HL-60 (cell line): ENCODE data around the gene PLP2.
A peak's percentile ranks its signal among the peaks of the same experiment; 100 is the strongest.

Experiments used
- DNase-seq, 2 experiments: peaks; one replicate each; pipeline ENCODE4 v3.0.0-alpha.2; 2010 to 2020; ENCODE audit warnings: low read depth in 1 of 2, low spot score in 1 of 2
- H3K27ac ChIP-seq: fragments of 250-450 bp; sonication (Bioruptor Pico); replicated peaks from 2 replicates; pipeline ENCODE4 v1.5.1; 2020; ENCODE audit warnings: mild to moderate bottlenecking, moderate library complexity
- H3K27me3 ChIP-seq: fragments of 250-450 bp; sonication (Bioruptor Pico); 2 replicates; pipeline ENCODE4 v1.5.1; 2021; ENCODE audit warnings: mild to moderate bottlenecking, moderate library complexity; ENCODE audit not compliant: insufficient read depth, poor library complexity, severe bottlenecking
- H3K4me3 ChIP-seq: replicated peaks from 2 replicates; pipeline ENCODE4 v1.5.1; 2011; ENCODE audit warnings: mild to moderate bottlenecking, control low read depth, low read length; ENCODE audit not compliant: insufficient read depth
- GABPA ChIP-seq: IDR thresholded peaks from 2 replicates; pipeline ENCODE4 v1.6.1; 2012; ENCODE audit warnings: low read depth
- POLR2AphosphoS5 ChIP-seq: IDR thresholded peaks from 2 replicates; pipeline ENCODE4 v1.6.1; 2012; ENCODE audit warnings: low read depth
- SPI1 ChIP-seq: IDR thresholded peaks from 2 replicates; pipeline ENCODE4 v1.6.1; 2012; ENCODE audit warnings: low read depth, mild to moderate bottlenecking, borderline replicate concordance
- TF ChIP-seq, protein P1 (sequence below): IDR thresholded peaks from 2 replicates; pipeline ENCODE4 v1.6.1; 2012; ENCODE audit warnings: low read depth; ENCODE audit not compliant: insufficient replicate concordance
- TF ChIP-seq, protein P2 (sequence below): IDR thresholded peaks from one replicate; pipeline ENCODE4 v1.5.1; 2011; ENCODE audit warnings: low read length, control low read depth, inconsistent platforms; ENCODE audit not compliant: insufficient read depth

Gene PLP2

DNA sequence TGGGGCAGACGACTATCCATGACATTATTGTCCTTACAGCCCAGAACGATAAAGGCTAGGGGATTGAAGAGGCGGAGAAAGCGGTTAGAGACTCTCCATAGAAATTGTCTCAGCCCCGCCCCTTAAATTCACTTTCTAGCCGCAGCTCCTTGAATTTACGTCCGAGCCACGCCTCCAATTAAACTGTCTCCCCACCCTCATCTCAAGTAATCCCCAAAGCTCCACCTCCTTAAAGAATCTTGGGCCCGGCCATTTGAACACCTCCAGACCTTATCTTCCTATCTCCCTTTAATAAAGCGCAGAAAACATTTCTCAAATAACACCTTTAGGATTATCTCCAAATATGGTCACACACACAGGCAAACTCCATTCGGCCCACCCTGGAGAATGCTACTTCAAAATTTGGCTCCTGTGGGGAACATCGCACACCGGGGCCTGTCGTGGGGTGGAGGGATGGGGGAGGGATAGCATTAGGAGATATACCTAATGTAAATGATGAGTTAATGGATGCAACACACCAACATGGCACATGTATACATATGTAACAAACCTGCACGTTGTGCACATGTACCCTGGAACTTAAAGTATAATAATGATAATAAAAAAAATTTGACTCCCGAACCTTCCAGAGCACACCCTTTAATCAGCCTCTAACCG lies 16.3 kb upstream of the PLP2 start:
- no peak for TF ChIP-seq GABPA
- TF ChIP-seq, protein P1, sequence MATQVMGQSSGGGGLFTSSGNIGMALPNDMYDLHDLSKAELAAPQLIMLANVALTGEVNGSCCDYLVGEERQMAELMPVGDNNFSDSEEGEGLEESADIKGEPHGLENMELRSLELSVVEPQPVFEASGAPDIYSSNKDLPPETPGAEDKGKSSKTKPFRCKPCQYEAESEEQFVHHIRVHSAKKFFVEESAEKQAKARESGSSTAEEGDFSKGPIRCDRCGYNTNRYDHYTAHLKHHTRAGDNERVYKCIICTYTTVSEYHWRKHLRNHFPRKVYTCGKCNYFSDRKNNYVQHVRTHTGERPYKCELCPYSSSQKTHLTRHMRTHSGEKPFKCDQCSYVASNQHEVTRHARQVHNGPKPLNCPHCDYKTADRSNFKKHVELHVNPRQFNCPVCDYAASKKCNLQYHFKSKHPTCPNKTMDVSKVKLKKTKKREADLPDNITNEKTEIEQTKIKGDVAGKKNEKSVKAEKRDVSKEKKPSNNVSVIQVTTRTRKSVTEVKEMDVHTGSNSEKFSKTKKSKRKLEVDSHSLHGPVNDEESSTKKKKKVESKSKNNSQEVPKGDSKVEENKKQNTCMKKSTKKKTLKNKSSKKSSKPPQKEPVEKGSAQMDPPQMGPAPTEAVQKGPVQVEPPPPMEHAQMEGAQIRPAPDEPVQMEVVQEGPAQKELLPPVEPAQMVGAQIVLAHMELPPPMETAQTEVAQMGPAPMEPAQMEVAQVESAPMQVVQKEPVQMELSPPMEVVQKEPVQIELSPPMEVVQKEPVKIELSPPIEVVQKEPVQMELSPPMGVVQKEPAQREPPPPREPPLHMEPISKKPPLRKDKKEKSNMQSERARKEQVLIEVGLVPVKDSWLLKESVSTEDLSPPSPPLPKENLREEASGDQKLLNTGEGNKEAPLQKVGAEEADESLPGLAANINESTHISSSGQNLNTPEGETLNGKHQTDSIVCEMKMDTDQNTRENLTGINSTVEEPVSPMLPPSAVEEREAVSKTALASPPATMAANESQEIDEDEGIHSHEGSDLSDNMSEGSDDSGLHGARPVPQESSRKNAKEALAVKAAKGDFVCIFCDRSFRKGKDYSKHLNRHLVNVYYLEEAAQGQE = no peak
- no peak for DNase-seq
- Histone ChIP-seq H3K27ac (no peak overlapping the region), H3K27me3 (no peaks in the 10 kb centered on the region), H3K4me3 (peak overlapping the region; percentile 46; the same call in 1 of the 2 replicates)

DNA sequence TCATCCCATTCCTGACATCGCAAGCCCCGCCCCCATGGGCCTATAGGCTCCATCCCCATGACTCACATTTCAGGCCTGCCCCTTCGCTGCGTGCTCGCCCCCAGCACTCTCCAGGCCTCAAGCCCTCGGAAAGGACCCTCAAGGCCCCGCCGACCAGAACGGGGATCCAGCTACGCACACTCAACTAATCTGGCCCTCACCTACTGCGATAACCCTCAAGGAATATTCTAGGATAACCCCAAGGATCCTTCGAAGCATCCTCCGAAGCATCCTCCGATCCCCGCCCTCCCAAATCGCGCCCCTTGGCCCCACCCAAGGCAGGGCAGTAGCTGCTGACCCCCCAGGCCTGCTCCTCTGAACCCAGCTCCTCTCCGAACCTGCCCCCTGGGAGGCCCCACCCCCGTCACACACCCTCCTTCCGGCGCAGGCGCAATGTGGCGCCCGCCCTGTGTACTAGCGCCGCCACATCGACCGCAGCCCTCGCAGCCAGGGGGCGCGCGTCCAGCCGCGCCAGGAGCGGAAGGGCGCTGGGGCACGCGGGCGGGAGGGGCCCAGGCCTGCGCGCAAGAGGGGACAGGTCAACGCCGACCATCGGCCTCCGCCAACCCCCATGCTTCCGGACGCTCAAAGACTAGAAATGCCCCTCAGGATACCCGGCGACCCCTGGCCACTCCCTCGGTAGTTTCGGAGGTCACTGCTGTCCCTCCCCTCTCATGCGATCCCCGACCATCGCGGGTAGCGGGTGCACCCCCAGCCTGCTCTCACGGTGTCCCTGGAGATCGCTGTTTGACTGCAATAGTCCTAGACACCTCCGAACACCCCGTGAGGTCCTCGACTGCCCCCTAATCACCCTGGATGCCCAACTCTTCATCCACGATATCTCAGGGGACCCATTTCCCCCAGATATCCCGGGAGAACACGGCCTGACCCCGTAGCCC lies 15.5 kb upstream of the PLP2 start:
- DNase-seq = peak in 1 of 2 experiments; percentile 76
- TF ChIP-seq, protein P2, sequence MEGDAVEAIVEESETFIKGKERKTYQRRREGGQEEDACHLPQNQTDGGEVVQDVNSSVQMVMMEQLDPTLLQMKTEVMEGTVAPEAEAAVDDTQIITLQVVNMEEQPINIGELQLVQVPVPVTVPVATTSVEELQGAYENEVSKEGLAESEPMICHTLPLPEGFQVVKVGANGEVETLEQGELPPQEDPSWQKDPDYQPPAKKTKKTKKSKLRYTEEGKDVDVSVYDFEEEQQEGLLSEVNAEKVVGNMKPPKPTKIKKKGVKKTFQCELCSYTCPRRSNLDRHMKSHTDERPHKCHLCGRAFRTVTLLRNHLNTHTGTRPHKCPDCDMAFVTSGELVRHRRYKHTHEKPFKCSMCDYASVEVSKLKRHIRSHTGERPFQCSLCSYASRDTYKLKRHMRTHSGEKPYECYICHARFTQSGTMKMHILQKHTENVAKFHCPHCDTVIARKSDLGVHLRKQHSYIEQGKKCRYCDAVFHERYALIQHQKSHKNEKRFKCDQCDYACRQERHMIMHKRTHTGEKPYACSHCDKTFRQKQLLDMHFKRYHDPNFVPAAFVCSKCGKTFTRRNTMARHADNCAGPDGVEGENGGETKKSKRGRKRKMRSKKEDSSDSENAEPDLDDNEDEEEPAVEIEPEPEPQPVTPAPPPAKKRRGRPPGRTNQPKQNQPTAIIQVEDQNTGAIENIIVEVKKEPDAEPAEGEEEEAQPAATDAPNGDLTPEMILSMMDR = peak; percentile 16
- no peak for TF ChIP-seq SPI1
- TF ChIP-seq POLR2AphosphoS5 = peak; percentile 43; the same call in 1 of the 2 replicates
- Histone ChIP-seq H3K27ac (peak overlapping the region; percentile 40; the same call in 1 of the 2 replicates), H3K27me3 (no peaks in the 10 kb centered on the region), H3K4me3 (peak overlapping the region; percentile 46)

DNA sequence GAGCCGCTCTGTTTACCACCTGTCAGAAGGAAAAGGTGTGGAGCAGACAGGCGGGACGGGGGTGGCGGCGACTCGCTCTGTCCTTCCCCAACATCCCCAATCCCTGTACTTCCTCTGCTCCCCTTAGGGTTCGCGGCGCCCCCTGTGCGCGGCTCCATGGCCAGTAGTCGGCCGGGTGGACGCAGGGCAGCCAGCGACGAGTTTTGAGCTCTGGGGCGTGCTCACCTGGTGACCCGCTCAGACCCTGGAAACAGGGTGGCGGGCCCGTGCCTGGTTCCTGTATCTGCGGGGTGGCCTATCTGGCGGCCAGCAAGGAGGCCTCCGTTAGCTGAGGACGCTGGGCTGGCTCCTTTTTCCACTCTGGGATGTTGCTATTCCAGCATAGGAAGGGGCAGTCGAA lies 14.5 kb upstream of the PLP2 start:
- DNase-seq = no peak
- Histone ChIP-seq H3K27me3 (no peaks in the 10 kb centered on the region), H3K27ac (no peak overlapping the region), H3K4me3 (no peak overlapping the region)
- TF ChIP-seq, protein P2 = no peak
- TF ChIP-seq GABPA (no peak), POLR2AphosphoS5 (no peak), SPI1 (no peak)
- TF ChIP-seq, protein P1 = no peak

DNA sequence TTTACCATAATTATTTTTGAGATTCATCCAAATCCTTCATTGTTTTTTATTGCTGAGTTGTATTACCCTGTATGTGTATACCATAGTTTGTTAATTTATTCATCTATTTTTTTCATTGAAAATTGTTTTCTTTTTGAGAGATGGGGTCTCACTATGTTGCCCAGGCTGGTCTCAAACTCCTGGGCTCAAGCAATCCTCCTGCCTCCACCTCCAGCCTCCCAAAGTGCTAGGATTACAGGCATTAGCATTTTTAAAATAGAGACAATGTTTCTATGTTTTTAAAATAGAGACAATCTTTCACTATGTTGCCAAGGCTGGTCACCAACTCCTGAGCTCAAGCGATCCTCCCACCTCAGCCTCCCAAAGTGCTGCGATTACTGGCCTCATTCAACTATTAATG lies 10.8 kb upstream of the PLP2 start:
- Histone ChIP-seq H3K27ac (no peak overlapping the region), H3K27me3 (no peaks in the 10 kb centered on the region), H3K4me3 (no peak overlapping the region)
- no peak for DNase-seq
- TF ChIP-seq POLR2AphosphoS5 = no peak
- TF ChIP-seq, protein P2 = no peak
- TF ChIP-seq, protein P1 = no peak
- no peak for TF ChIP-seq SPI1
- no peak for TF ChIP-seq GABPA
